ENCODE data around the gene AMER2.

The AMER2 gene

DNA sequence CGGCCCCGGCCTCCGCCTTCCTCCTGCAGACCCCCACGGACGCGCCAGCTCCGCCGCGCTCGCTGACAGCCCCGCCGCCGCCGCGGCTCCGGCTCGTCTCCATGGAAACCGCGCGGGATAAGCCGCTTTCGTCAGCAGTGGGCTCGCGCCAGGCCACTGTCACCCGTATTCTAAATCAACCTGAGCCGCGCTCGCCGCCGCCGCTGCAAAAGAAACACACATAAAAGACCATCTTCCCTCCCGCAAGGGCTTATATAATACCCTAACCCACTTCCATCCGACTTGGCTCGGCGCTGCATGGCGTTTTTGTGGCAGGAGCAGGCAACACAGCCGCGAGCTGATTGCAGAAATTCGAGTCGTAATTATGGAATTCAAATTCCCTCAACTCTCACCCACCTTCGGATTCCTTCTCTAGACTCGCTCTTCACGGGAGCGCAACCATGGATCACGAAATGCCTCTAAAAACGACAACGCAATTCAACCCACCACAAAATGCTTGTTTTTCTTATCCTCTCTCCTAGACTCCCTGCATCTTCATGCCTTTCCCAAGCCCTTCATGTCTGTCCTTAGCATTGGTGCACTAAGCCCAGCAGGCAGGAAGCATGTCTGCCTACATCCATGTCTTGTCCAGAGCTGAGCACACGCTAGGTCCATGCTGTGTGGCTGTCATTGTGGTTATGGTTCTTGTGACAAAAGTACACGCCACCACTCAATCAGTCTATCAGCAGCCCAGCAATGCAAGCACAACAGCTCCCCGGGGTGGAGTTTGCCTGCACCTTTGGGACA lies at the start of gene AMER2:
Gene AMER2, minus strand, starts transcription at position 772 of the 786 bp plus-strand sequence. Its CDS starts 669 bp downstream, at position 103.
- DNase-seq: no peak

- DNase-seq: no peak
These were observed 45.9 kb upstream of the AMER2 start for GRCh38 chr13:25218019-25218418.

DNA sequence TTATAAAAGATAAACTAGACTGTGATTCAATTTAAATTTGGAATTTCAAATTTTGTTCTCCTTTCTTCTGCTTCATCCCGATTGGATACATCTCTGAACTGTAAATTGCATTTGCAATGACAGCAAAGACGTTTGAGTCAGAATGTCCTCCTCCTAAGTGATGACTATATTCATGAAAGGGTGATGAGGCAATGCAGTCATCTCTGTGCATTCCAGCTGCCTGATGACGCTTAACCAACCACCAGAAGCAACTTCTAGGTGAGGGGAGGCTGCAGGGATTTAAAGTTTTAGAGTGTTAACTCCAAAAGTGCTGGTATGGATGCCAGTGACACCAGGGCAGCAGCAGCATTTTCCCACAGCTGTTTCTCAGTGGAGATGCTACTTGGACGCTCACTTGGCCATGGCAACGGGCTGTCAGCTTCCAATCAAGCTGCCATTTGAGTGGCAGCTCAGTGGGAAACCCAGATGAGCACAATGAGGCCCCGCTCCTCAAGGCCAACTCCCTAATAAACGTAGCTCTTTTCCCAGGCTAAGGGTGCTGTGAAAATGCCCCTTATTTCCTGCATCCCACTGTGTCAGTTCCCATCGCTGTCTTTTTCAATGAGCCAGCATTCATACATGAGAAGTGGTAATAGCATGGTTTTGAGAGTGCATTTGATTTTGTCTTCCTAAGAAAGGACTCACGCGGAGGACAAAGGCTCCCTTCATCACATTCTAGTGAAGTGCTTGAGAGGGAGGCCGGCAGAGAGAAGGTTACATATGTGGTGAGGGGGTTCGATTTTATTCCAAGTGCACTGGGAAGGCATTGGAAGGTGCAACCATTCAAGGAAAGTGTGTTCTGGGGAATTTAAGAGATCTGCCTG lies 45.2 kb upstream of the AMER2 start:
- peak; percentile 57 for DNase-seq

DNA sequence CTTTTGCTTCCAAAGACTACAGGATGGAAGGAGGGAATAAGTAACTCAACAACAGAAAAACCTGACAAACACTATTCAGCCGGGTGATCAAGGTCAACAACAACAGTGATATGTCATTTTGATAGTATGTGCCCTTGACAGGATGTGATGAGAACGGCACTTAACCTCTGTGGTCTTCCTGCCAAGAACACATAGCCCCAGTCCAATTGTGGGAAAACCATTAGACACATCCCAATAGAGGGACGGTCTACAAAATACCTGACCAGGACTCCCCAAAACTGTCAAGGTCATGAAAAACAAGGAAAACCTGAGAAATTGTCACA lies 43.1 kb upstream of the AMER2 start:
- no peak for DNase-seq

DNA sequence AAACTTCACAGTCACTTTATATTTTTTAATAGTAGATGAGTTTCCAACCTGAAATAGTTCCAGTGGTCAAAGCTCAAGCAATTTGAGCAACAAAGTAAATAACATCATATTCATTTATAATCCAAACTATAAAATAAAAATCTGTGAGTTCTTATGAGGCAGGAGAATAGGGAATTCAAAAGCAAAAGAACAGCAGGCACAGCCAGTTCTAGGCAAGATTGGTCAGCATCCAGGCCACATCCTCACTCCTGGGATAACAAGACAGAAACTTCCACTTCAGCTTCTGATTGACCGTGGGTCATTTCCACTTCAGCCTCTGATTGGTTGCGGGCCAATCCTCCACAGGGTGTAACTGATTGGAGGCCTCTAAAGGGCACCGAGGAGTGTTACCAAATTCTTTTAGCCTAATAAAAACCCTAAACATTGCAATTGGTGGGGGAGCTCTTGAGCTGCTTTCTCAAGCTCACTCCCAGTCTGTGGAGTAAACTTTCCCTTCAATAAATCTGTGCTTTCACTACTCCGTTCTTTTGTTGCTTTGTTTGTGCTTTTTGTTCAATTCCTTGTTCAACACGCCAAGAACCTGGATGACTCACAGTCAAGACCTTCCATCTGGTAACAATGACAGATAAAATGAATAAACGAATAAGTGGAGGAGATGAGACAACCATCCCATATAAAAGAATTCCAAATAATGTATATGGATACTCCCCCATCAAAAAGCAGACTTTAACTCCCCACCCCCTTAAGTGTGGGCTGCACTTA lies 42.6 kb upstream of the AMER2 start:
- peak; percentile 1 for DNase-seq

GRCh38 chr13:25213715-25214114 lies 41.6 kb upstream of the AMER2 start:
- no peak for DNase-seq

DNA sequence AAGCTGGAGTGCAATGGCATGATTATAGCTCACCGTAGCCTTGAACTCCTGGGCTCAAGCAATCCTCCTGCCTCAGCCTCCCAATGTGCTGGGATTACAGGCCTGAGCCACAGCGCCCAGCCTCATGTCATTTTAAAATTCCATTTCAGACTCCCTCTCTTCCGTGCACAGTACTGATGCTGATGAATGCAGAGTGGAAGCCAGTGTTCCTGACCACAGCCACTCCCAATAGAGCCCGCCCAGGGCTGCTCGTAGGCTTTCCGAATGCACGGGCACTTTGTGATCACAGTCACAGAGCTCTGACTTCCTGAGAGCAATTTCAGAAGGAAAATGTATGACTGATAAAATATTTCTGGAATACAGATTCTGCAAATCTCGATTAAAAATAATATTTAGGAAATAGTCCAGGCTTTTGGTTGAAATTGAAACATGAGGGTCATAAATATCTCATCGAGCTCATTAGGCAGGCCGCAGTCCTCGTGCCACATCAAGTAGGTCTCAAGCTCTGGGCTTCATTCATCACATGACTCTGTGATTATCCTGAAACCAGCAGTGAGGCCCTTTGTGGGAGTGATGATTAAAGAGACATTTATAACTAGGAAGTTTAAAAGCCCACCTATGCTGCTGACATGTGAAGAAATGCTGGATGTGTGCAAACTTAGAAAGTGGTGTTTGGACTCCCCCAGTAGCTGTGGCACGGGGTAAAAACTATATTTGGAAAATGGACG lies 38.9 kb upstream of the AMER2 start:
- no peak for DNase-seq

- no peak for DNase-seq
These were observed 35.3 kb upstream of the AMER2 start for GRCh38 chr13:25207291-25207810.

GRCh38 chr13:25204863-25205262 lies 32.8 kb upstream of the AMER2 start:
- DNase-seq: no peak

GRCh38 chr13:25203127-25203740 lies 31.1 kb upstream of the AMER2 start:
- no peak for DNase-seq

DNA sequence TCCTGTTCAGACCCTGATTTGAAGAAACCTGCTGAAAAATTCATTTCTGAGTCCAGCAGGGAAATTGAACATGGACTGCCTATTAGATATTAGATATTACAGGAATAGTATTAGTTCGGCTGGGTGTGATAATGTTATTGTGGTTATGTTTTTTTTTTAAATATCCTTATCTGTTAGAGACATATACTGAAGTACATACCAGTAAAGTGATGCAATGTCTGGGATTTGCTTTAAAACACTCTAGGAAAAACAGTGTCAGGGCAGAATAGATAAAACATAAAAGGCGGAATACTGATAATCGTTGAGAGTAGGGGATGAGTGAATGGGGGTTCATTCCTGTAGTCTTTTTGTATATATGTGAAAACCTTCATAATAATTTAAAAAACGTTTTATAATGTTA lies 28.7 kb upstream of the AMER2 start:
- DNase-seq: no peak

DNA sequence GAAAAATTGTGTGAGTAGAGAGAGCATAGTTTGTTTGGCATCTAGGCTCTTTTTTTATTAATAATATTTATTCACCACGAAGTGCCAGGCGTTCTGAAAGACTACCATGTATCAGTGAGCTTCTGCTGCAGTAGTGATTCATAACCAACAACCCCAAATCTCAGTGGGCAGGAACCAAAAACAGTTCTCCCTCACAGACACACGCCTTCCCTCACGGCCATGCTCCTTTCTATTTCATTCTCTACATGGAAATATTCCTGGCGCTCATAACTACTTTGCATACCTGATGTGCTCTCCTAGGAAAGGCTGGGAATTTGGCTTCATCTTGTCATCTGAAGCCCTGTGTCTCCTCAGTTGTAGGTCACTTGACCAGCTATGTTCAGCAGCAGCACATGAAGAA lies 26.6 kb upstream of the AMER2 start:
- DNase-seq: no peak

- DNase-seq: no peak
These were observed 24.9 kb upstream of the AMER2 start for GRCh38 chr13:25196971-25197370.

DNA sequence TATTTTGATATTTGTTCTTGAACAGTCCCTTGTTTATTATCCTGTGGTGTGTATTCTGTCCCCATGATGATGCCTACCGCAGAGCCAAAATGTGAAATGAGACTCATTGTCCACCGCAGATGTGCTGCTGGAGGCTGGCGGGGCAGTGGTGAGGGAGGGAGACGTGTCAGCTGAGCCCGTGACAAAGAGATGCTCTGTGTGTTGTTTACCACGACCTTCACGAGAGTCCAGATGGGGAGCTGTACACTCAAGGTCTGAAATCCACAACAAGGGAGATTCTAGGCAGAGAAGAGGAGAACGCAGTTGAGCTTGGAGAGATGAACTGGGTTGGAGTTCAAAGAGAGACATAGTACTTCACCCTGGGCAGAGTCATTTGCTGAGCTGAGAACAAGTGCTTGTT lies 20.8 kb upstream of the AMER2 start:
- no peak for DNase-seq

DNA sequence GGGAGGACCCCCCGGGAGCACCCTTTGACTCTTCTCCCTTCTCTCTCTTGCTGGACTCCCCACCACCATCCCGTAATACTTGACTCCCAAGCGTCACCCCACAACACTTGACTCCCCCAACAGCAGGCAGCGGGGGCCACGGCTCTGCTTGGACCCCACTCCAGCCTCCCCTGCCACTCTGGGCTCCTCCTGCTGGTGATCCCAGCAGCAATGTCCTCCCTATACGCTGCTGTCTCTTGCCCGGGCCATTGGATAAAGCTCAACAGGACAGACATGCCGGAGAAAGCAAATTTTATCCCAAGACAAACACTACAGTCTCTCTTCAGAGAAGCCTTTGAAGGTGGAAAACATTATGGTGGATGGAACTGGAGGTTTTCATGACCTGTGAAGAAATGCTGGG lies 20.4 kb upstream of the AMER2 start:
- DNase-seq: no peak

GRCh38 chr13:25192052-25192451 lies 20.0 kb upstream of the AMER2 start:
- no peak for DNase-seq

DNA sequence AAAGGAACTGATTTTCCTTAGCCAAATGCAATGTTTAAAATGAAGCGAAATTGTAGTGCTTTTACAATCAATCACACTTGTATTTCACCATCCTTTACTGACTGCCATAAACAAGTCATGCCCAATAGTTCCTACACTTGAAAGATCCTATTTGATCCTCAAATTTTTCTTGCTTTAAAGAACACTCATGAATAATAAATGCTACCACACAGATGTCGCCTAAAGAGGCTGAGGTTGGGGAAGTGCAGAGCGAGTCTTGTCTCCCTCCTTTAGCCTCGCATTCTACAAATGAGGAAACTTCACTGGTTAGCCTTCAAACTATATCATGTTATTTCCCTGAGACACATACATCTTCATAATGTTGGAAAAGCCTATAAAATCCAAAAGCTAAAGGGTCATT lies 18.7 kb upstream of the AMER2 start:
- no peak for DNase-seq

DNA sequence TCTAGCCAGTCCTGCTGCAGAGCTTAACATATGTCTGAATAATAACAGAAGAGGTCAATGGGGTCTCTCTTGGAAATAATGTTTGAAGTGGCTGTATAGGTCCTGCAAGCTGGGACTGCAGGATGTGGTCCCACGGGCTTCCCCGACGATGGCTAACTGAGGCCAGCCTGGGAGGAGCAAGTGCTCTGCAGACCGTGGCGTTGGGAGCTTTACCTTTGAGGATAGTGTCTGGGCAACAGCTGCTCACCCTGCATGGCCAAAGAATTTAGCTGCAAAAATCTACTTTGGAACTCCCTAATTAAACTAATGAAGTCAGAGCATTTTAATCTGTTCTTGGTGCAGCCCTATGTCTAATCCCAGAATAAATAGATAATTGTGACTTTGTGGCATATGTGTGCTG lies 18.2 kb upstream of the AMER2 start:
- DNase-seq: no peak

- no peak for DNase-seq
These were observed 15.5 kb upstream of the AMER2 start for GRCh38 chr13:25187596-25187995.

DNA sequence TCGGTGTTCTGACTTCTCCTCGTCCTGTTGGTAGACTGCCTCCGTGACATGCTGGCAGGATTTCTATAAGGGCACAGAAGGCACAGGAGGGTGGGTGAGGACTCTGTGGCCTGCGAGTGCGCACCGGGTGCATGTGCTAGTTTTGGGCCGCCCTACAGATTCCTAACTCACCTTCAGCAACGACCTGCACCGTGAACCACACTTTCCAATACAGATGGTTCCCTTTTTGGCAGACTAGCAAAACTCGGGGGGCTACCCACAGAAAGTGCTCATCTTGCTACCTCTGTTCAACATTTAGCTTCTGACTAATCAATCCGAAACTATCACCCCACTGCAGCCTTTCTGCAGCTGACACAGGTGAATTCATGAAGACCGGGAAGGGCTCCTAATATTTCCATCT lies 14.1 kb upstream of the AMER2 start:
- DNase-seq: no peak

DNA sequence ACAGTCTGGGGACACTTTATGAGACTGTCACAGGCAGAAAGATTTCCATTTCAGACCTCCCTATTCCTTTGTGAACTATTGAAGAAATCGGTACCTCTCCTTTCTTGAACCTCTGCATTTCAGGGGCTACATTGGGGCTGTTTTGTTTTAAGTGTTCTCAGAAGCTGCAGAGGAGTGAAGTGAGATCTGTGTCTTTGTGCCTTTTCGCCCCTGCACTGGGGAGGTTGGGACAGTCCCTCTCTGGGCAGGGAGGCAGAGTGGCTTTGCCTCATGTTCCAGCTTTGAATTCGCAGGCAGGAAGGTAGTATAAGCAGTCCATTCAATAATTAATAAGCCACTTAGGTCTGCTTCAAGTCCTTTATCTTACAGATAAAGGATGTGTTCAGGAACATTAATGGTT lies 9.5 kb upstream of the AMER2 start:
- DNase-seq: no peak
